NCI-H1694 (cell line): ENCODE results near the gene GSTT2B.
A peak's percentile ranks its signal among the peaks of the same experiment; 100 is the strongest.
"Not testable (repeated sequence)": the region's sequence is repeated elsewhere in the genome, so short reads cannot be mapped to it uniquely, and the experiment has no call there.

Source experiments
- DNase-seq: peaks from one replicate; lab custom pipeline; 2025; lab: John Stamatoyannopoulos, UW

GSTT2B gene

GRCh38 chr22:23986089-23986488 lies 25.1 kb upstream of the GSTT2B start:
- DNase-seq, result not testable (repeated sequence)

GRCh38 chr22:23984430-23984829 lies 23.4 kb upstream of the GSTT2B start:
- peak; percentile 11 for DNase-seq

- not testable (repeated sequence) for DNase-seq
Observed at GRCh38 chr22:23980567-23980966, 19.6 kb upstream of the GSTT2B start.

- DNase-seq, result not testable (repeated sequence)
Observed at GRCh38 chr22:23979557-23980240, 18.7 kb upstream of the GSTT2B start, which contains the start of gene GSTT2. GSTT2 (plus strand) TSS chr22:23980134.

GRCh38 chr22:23977304-23977703 lies 16.3 kb upstream of the GSTT2B start:
- not testable (repeated sequence) for DNase-seq

- DNase-seq, result not testable (repeated sequence)
Observed at GRCh38 chr22:23974836-23975352, 13.9 kb upstream of the GSTT2B start.

GRCh38 chr22:23974345-23974744 lies 13.3 kb upstream of the GSTT2B start, which contains the start of gene DDT:
DDT (minus strand) TSS chr22:23974441; CDS start chr22:23974414, 27 bp downstream.
- not testable (repeated sequence) for DNase-seq

GRCh38 chr22:23971927-23972326 lies 10.9 kb upstream of the GSTT2B start:
- DNase-seq, result not testable (repeated sequence)

- DNase-seq, result no peak
Observed at GRCh38 chr22:23970816-23971486, 10.0 kb upstream of the GSTT2B start.

- no peak for DNase-seq
Observed at GRCh38 chr22:23970201-23970641, 9.2 kb upstream of the GSTT2B start.

GRCh38 chr22:23969071-23969470 lies 8.1 kb upstream of the GSTT2B start:
- DNase-seq, result no peak

- not testable (repeated sequence) for DNase-seq
Observed at GRCh38 chr22:23966568-23966967, 5.6 kb upstream of the GSTT2B start, which contains the start of gene DDTL. DDTL (plus strand) TSS chr22:23966888; CDS start chr22:23966915, 27 bp downstream.

GRCh38 chr22:23966094-23966493 lies 5.1 kb upstream of the GSTT2B start:
- not testable (repeated sequence) for DNase-seq

- peak; percentile 80 for DNase-seq
Observed at GRCh38 chr22:23956301-23956900, 4.6 kb downstream of the GSTT2B start.

- not testable (repeated sequence) for DNase-seq
Observed at GRCh38 chr22:23955886-23956285, 5.1 kb downstream of the GSTT2B start.

GRCh38 chr22:23954991-23955305 lies 6.0 kb downstream of the GSTT2B start:
- DNase-seq, result not testable (repeated sequence)

- not testable (repeated sequence) for DNase-seq
Observed at GRCh38 chr22:23954193-23954990, 6.6 kb downstream of the GSTT2B start.

GRCh38 chr22:23953485-23953884 lies 7.5 kb downstream of the GSTT2B start:
- not testable (repeated sequence) for DNase-seq

- DNase-seq, result not testable (repeated sequence)
Observed at GRCh38 chr22:23952794-23953405, 8.1 kb downstream of the GSTT2B start.

GRCh38 chr22:23951383-23951782 lies 9.6 kb downstream of the GSTT2B start:
- DNase-seq, result not testable (repeated sequence)

- not testable (repeated sequence) for DNase-seq
Observed at GRCh38 chr22:23949764-23950163, 11.2 kb downstream of the GSTT2B start.
